DMS153 (cell line): ENCODE data around the gene ARHGAP23.

Source experiments
- DNase-seq: peaks from one replicate; lab custom pipeline; 2025; lab: John Stamatoyannopoulos, UW

The ARHGAP23 gene

GRCh38 chr17:38549285-38549684, 121.0 kb downstream of the ARHGAP23 start:
- no peak for DNase-seq

- no peak for DNase-seq
Observed at GRCh38 chr17:38550661-38551060, 122.4 kb downstream of the ARHGAP23 start.

- no peak for DNase-seq
Observed at GRCh38 chr17:38551121-38551520, 122.9 kb downstream of the ARHGAP23 start.

- no peak for DNase-seq
Observed at GRCh38 chr17:38552343-38552742, 124.1 kb downstream of the ARHGAP23 start.

- no peak for DNase-seq
Observed at GRCh38 chr17:38554430-38555350, 126.4 kb downstream of the ARHGAP23 start.

- no peak for DNase-seq
Observed at GRCh38 chr17:38556239-38556638, 128.0 kb downstream of the ARHGAP23 start.

- DNase-seq, result no peak
Observed at GRCh38 chr17:38557396-38557795, 129.1 kb downstream of the ARHGAP23 start.

- peak; percentile 96 for DNase-seq
Observed at GRCh38 chr17:38557836-38558727, 129.8 kb downstream of the ARHGAP23 start.

- DNase-seq, result no peak
Observed at GRCh38 chr17:38558728-38559050, 130.4 kb downstream of the ARHGAP23 start.

- peak; percentile 93 for DNase-seq
Observed at GRCh38 chr17:38559051-38559879, 131.0 kb downstream of the ARHGAP23 start.

GRCh38 chr17:38559880-38560230, 131.6 kb downstream of the ARHGAP23 start:
- no peak for DNase-seq

- no peak for DNase-seq
Observed at GRCh38 chr17:38560503-38561318, 132.4 kb downstream of the ARHGAP23 start.

- DNase-seq, result no peak
Observed at GRCh38 chr17:38561416-38562214, 133.4 kb downstream of the ARHGAP23 start.
